Suprapubic skin (tissue), 4 donors: ENCODE data around the gene IGFL3.

Experiments
- POLR2A ChIP-seq, 2 donors: fragments of 450-650 bp; IDR thresholded peaks; one replicate each; pipeline ENCODE4 v1.6.1; 2017; ENCODE audit warnings: antibody characterized with exemption in 2 of 2, mild to moderate bottlenecking in 2 of 2, moderate library complexity in 2 of 2
- POLR2AphosphoS5 ChIP-seq, 3 donors: sonication (generic); formaldehyde crosslinking; IDR thresholded peaks; one replicate each; pipeline ENCODE4 v1.6.1; 2017; ENCODE audit warnings: antibody characterized with exemption in 3 of 3
- TF ChIP-seq, protein P1 (sequence below), 2 donors: fragments of 200-600 bp in 1 of 2; fragments of 450-650 bp in 1 of 2; sonication (generic) in 1 of 2; IDR thresholded peaks; one replicate each; pipeline ENCODE4 v1.5.1; 2016 to 2019; ENCODE audit warnings: antibody characterized with exemption in 2 of 2, mild to moderate bottlenecking in 1 of 2, moderate library complexity in 1 of 2

DNA sequence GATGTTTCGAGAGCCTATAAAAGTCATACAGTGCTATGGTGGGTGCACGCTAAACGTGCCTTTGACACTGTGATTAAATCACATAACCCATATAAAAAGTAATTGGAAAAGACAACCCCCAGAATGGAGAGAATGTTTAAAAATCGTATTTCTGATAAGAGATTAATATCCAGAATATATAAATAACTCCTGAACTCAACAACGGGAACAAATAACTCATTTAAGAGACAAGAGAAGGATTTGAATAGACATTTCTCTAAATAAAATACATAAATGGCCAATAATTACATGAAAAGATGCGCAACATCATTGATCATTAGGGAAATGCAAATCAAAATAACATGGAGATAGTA, 46.7 kb downstream of the IGFL3 start:
- TF ChIP-seq, protein P1, sequence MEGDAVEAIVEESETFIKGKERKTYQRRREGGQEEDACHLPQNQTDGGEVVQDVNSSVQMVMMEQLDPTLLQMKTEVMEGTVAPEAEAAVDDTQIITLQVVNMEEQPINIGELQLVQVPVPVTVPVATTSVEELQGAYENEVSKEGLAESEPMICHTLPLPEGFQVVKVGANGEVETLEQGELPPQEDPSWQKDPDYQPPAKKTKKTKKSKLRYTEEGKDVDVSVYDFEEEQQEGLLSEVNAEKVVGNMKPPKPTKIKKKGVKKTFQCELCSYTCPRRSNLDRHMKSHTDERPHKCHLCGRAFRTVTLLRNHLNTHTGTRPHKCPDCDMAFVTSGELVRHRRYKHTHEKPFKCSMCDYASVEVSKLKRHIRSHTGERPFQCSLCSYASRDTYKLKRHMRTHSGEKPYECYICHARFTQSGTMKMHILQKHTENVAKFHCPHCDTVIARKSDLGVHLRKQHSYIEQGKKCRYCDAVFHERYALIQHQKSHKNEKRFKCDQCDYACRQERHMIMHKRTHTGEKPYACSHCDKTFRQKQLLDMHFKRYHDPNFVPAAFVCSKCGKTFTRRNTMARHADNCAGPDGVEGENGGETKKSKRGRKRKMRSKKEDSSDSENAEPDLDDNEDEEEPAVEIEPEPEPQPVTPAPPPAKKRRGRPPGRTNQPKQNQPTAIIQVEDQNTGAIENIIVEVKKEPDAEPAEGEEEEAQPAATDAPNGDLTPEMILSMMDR (IDR thresholded peaks at IDR 0.05), result no peak
- TF ChIP-seq POLR2AphosphoS5 (IDR thresholded peaks at IDR 0.05) (no peak), POLR2A (IDR thresholded peaks at IDR 0.05) (no peak)
